ENCODE measurements around the gene PGLYRP3. TPM values are rescaled to one million over a fixed set of nuclear protein-coding genes. Genes with fewer than 3 reads are reported as not detected.

PGLYRP3 gene
- total RNA-seq, 4 donors from 2014 or later: 34.2 to 72.1 (median 55.3) TPM

DNA sequence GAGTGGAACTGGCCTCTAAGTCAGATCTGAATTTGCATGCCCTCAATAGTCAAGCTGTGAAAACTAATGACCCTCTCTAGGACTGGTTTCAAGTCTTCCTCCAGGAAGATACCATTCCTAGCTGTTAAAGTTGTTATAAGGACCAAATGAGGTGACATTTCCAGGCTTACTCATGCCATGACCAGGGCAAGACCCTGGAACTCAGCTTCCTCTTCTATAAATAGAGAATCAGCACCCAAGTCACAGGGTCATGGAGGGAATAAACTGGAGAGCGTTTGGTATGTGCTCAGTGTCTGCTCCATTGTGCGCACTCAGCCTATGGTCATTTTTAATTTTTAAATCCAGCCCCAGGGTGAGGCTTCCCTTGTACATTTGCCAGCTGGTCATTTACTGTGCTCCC is 47.4 kb upstream of the PGLYRP3 start:
- Histone ChIP-seq H3K36me3 (no peaks in the 10 kb centered on the region), H3K27me3 (no peaks in the 10 kb centered on the region), H3K4me3 (no peak overlapping the region), H3K27ac (no peak overlapping the region), H3K4me1 (peaks cover 42% of the 10 kb centered on the region), H3K9me3 (no peaks in the 10 kb centered on the region)
- DNase-seq (ENCODE audit: low spot score in 2 of 2): no peak
- WGBS: 61% methylated on average over 2 of the region's 2 CpGs
- TF ChIP-seq POLR2A (IDR thresholded peaks at IDR 0.05): no peak
- TF ChIP-seq, protein P1, sequence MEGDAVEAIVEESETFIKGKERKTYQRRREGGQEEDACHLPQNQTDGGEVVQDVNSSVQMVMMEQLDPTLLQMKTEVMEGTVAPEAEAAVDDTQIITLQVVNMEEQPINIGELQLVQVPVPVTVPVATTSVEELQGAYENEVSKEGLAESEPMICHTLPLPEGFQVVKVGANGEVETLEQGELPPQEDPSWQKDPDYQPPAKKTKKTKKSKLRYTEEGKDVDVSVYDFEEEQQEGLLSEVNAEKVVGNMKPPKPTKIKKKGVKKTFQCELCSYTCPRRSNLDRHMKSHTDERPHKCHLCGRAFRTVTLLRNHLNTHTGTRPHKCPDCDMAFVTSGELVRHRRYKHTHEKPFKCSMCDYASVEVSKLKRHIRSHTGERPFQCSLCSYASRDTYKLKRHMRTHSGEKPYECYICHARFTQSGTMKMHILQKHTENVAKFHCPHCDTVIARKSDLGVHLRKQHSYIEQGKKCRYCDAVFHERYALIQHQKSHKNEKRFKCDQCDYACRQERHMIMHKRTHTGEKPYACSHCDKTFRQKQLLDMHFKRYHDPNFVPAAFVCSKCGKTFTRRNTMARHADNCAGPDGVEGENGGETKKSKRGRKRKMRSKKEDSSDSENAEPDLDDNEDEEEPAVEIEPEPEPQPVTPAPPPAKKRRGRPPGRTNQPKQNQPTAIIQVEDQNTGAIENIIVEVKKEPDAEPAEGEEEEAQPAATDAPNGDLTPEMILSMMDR (IDR thresholded peaks at IDR 0.05): no peak
- no peak for TF ChIP-seq POLR2AphosphoS5 (IDR thresholded peaks at IDR 0.05)
- no peak for TF ChIP-seq EP300 (IDR thresholded peaks at IDR 0.05)

DNA sequence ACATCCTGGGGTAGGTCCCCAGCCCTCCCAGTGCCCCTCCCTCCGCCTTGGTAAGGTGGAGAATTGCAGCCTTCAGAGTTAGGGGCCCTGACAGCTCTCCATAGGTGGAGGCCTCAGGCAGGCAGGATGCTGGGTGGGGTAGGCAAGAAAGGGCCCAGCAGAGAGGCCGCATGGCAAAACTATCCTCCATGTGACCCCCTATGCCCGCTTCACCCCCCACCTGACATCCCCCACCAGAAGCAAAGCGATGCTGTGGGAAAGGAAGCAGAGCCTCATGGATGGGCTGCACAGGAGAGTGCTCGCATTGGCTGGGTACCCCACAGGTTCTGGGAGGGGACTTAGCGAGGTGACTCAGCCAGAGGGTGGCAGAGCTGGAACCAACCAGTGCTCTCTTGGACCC is 46.5 kb upstream of the PGLYRP3 start:
- H3K4me3 ChIP-seq: no peak overlapping the region
- no peaks in the 10 kb centered on the region for H3K27me3 ChIP-seq
- no peak overlapping the region for H3K27ac ChIP-seq
- peak; percentile 46 to 52 for DNase-seq (ENCODE audit: low spot score in 2 of 2)
- H3K36me3 ChIP-seq: no peaks in the 10 kb centered on the region
- 95% methylated on average over 6 of the region's 6 CpGs for WGBS
- TF ChIP-seq POLR2AphosphoS5 (IDR thresholded peaks at IDR 0.05): no peak
- TF ChIP-seq EP300 (IDR thresholded peaks at IDR 0.05): no peak
- TF ChIP-seq POLR2A (IDR thresholded peaks at IDR 0.05): no peak
- TF ChIP-seq, protein P1 (IDR thresholded peaks at IDR 0.05): no peak
- peaks cover 33% of the 10 kb centered on the region for H3K4me1 ChIP-seq
- no peaks in the 10 kb centered on the region for H3K9me3 ChIP-seq

DNA sequence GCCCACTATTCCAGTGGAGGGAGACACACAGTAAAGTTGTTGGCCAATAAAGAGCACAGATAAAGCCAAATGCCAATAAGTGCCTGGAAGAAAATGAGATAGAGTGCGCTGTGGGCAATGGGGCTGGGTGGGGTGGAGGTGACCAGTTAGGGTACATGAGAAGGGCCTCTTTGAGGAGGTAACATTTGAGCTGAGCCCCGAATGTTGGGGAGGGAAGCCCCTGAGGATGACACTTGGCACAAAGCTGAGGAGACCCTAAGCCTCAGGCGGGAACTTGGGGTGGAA is 45.9 kb upstream of the PGLYRP3 start:
- TF ChIP-seq EP300 (IDR thresholded peaks at IDR 0.05) (no peak), POLR2AphosphoS5 (IDR thresholded peaks at IDR 0.05) (no peak)
- TF ChIP-seq, protein P1 (IDR thresholded peaks at IDR 0.05): no peak
- H3K27me3 ChIP-seq: no peaks in the 10 kb centered on the region
- 83% methylated on average over 3 of the region's 3 CpGs for WGBS
- peak; percentile 45 to 50 for DNase-seq (ENCODE audit: low spot score in 2 of 2)
- no peaks in the 10 kb centered on the region for H3K36me3 ChIP-seq
- H3K4me1 ChIP-seq: peaks cover 27% of the 10 kb centered on the region
- H3K9me3 ChIP-seq: no peaks in the 10 kb centered on the region
- no peak overlapping the region for H3K27ac ChIP-seq
- no peak overlapping the region for H3K4me3 ChIP-seq

DNA sequence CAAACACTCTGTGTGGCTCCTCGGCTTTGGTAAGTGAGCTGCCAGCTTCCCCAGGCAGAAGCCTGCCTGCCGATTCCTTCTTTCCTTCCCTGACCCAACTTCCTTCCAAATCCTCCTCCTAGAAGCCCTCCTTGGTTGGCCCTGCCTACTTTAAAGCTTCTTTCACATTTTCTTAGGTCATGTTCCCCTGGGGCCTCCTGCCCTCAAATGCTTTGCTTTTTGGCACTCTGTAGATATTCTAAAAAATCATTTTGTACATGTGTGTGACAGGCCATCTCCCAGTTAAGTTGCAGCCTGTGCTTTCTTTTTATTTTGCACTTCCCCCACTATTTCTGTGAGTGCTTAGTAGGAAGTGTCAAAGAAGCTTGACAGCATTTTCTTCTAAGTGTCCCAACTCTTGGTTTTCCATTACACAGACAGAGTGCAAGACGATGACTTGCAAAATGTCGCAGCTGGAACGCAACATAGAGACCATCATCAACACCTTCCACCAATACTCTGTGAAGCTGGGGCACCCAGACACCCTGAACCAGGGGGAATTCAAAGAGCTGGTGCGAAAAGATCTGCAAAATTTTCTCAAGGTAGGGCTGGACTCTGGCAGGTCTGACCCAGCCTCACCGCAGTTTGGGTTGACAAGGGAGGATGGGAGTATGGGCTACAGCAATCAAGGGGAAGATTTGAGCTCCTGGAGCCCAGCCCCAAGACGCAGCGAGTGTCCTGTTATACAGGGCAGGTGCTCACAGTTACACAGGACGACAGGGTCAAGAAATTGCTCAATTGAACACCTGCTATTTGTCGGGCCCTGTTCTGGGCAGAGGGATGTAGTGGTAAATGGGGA is 45.3 kb upstream of the PGLYRP3 start, which contains the start of gene S100A9:
Gene S100A9, plus strand, starts transcription at position 2 of the 838 bp plus-strand sequence. Its CDS starts 430 bp downstream, at position 432.
- H3K9me3 ChIP-seq: no peaks in the 10 kb centered on the region
- no peaks in the 10 kb centered on the region for H3K36me3 ChIP-seq
- H3K4me3 ChIP-seq: no peak within 1 kb of the TSS
- peaks cover 21% of the 10 kb centered on the region for H3K4me1 ChIP-seq
- TF ChIP-seq EP300 (IDR thresholded peaks at IDR 0.05): no peak
- TF ChIP-seq, protein P1 (IDR thresholded peaks at IDR 0.05): no peak
- TF ChIP-seq POLR2A (IDR thresholded peaks at IDR 0.05): no peak
- no peaks in the 10 kb centered on the region for H3K27me3 ChIP-seq
- DNase-seq (ENCODE audit: low spot score in 2 of 2): peak in 1 of 2 donors; percentile 60
- WGBS: 70% methylated on average over 11 of the region's 11 CpGs
- H3K27ac ChIP-seq: peak within 1 kb of the TSS; percentile 5

DNA sequence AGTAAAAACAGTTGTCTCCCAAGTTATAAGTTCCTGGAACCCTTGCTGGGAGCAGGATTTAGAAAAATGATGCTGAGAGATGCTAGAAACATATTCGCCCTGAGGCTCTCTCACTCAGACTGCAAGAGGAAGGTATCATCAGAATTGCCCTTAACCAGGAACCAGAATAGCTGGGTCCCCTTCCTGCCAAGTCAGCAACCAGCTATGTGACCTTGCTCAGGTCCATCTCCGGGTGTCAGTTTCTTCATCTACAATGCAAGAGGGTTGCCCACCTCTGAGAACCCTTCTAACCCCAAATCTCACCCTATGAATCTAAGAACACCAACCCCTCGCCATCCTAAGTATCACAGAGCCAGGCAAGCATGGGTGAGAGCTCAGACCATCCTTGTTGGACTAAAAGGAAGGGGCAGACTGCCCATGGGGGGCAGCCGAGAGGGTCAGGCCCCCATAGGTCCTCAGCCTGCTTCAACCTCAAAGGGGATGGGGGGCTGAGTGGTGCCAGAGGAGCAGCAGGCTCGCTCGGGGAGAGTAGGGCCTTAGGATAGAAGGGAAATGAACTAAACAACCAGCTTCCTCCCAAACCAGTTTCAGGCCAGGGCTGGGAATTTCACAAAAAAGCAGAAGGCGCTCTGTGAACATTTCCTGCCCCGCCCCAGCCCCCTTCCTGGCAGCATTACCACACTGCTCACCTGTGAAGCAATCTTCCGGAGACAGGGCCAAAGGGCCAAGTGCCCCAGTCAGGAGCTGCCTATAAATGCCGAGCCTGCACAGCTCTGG is 44.5 kb upstream of the PGLYRP3 start:
- H3K4me1 ChIP-seq: peaks cover 18% of the 10 kb centered on the region
- DNase-seq (ENCODE audit: low spot score in 2 of 2): peak in 1 of 2 donors; percentile 78
- 46% methylated on average over 10 of the region's 10 CpGs for whole genome bisulfite sequencing
- no peak overlapping the region for H3K4me3 ChIP-seq
- no peaks in the 10 kb centered on the region for H3K9me3 ChIP-seq
- H3K36me3 ChIP-seq: no peaks in the 10 kb centered on the region
- H3K27ac ChIP-seq: peak overlapping the region; percentile 5
- no peaks in the 10 kb centered on the region for H3K27me3 ChIP-seq
- TF ChIP-seq EP300 (IDR thresholded peaks at IDR 0.05): no peak
- TF ChIP-seq POLR2AphosphoS5 (IDR thresholded peaks at IDR 0.05): no peak
- TF ChIP-seq POLR2A (IDR thresholded peaks at IDR 0.05): no peak
- TF ChIP-seq, protein P1 (IDR thresholded peaks at IDR 0.05): no peak
